GM23338 (cell line): ENCODE measurements around the gene GGT7. TPM values are rescaled to one million over a fixed set of nuclear protein-coding genes. Genes with fewer than 3 reads are reported as not detected.

Experiments used
- ATAC-seq: fragments of 200-7000 bp; cut with Tn5 transposase; 3 replicates; pipeline ENCODE4 v1.9.1; 2020
- DNase-seq: peaks from one replicate; pipeline ENCODE4 v3.0.0-alpha.2; 2015; ENCODE audit warnings: low spot score
- H2AFZ ChIP-seq: fragments of 200-600 bp; sonication (generic); 2 replicates; pipeline ENCODE4 v1.8.0; 2016; ENCODE audit warnings: antibody characterized with exemption, mild to moderate bottlenecking, moderate library complexity
- H3F3A ChIP-seq: fragments of 200-600 bp; sonication (generic); replicated peaks from 2 replicates; pipeline ENCODE4 v1.8.0; 2017; ENCODE audit warnings: antibody characterized with exemption, mixed run types, low read depth
- H3K27ac ChIP-seq: fragments of 200-600 bp; sonication (generic); 2 replicates; pipeline ENCODE4 v1.6.1; 2016; ENCODE audit warnings: low read depth
- H3K27me3 ChIP-seq: fragments of 200-600 bp; sonication (generic); 2 replicates; pipeline ENCODE4 v1.8.0; 2016; ENCODE audit warnings: mild to moderate bottlenecking, mixed run types, moderate library complexity; ENCODE audit not compliant: insufficient read depth
- H3K36me3 ChIP-seq: fragments of 200-600 bp; sonication (generic); 2 replicates; pipeline ENCODE4 v1.8.0; 2016; ENCODE audit warnings: mild to moderate bottlenecking; ENCODE audit not compliant: insufficient read depth
- H3K4me1 ChIP-seq: fragments of 200-600 bp; sonication (generic); 2 replicates; pipeline ENCODE4 v1.8.0; 2016; ENCODE audit warnings: mild to moderate bottlenecking, moderate library complexity; ENCODE audit not compliant: insufficient read depth
- H3K4me2 ChIP-seq: fragments of 200-600 bp; sonication (generic); 2 replicates; pipeline ENCODE4 v1.7.1; 2017; ENCODE audit warnings: mixed run types
- H3K4me3 ChIP-seq: fragments of 200-600 bp; sonication (generic); 2 replicates; pipeline ENCODE4 v1.6.1; 2016; ENCODE audit warnings: mixed run types
- H3K79me2 ChIP-seq: fragments of 200-600 bp; sonication (generic); replicated peaks from 2 replicates; pipeline ENCODE4 v1.8.0; 2017; ENCODE audit warnings: mild to moderate bottlenecking; ENCODE audit not compliant: insufficient read depth
- H3K9me2 ChIP-seq: fragments of 200-600 bp; sonication (generic); 2 replicates; pipeline ENCODE4 v1.8.0; 2017; ENCODE audit not compliant: insufficient read depth
- H4K20me1 ChIP-seq: fragments of 200-600 bp; sonication (generic); replicated peaks from 2 replicates; pipeline ENCODE4 v1.8.0; 2017; ENCODE audit warnings: mild to moderate bottlenecking; ENCODE audit not compliant: insufficient read depth
- H3K27ac Mint-ChIP-seq: 2 replicates; pipeline ENCODE4 v1.8.0; 2020; ENCODE audit warnings: inconsistent platforms, mild to moderate bottlenecking, moderate library complexity, mixed read lengths
- H3K27me3 Mint-ChIP-seq: 3 replicates; pipeline ENCODE4 v1.8.0; 2022; ENCODE audit warnings: low read depth, mild to moderate bottlenecking, moderate library complexity, mixed read lengths, inconsistent platforms; ENCODE audit not compliant: insufficient read depth, poor library complexity
- H3K36me3 Mint-ChIP-seq: 3 replicates; pipeline ENCODE4 v1.8.0; 2021; ENCODE audit warnings: low read depth, mild to moderate bottlenecking, inconsistent platforms, moderate library complexity, mixed read lengths
- H3K4me1 Mint-ChIP-seq: 3 replicates; pipeline ENCODE4 v1.8.0; 2020; ENCODE audit warnings: mild to moderate bottlenecking, inconsistent platforms, mixed read lengths
- H3K4me3 Mint-ChIP-seq: 3 replicates; pipeline ENCODE4 v1.8.0; 2021; ENCODE audit warnings: moderate library complexity, mild to moderate bottlenecking, inconsistent platforms, mixed read lengths
- H3K9me3 Mint-ChIP-seq: 3 replicates; pipeline ENCODE4 v1.8.0; 2020; ENCODE audit warnings: moderate library complexity, mild to moderate bottlenecking, inconsistent platforms, mixed read lengths
- CREB1 ChIP-seq: fragments of 250-450 bp; sonication (Bioruptor Pico); IDR thresholded peaks from 2 replicates; pipeline ENCODE4 v1.5.0; 2020; ENCODE audit warnings: low read depth, mild to moderate bottlenecking, moderate library complexity
- EZH2 ChIP-seq: fragments of 200-600 bp; sonication (generic); IDR thresholded peaks from one replicate; pipeline ENCODE4 v1.8.0; 2017; ENCODE audit warnings: antibody characterized with exemption, mild to moderate bottlenecking, low read depth; ENCODE audit not compliant: unreplicated experiment
- EZH2phosphoT487 ChIP-seq: fragments of 200-600 bp; sonication (generic); IDR thresholded peaks from one replicate; pipeline ENCODE4 v1.8.1; 2018; ENCODE audit warnings: antibody characterized with exemption; ENCODE audit not compliant: unreplicated experiment
- JUNB ChIP-seq: IDR thresholded peaks from one replicate; pipeline ENCODE4 v1.6.1; 2016; ENCODE audit warnings: antibody characterized with exemption; ENCODE audit not compliant: unreplicated experiment
- NANOG ChIP-seq: IDR thresholded peaks from 2 replicates; pipeline ENCODE4 v1.6.1; 2016; ENCODE audit warnings: antibody characterized with exemption, borderline replicate concordance
- POLR2AphosphoS5 ChIP-seq: IDR thresholded peaks from 2 replicates; pipeline ENCODE4 v1.6.1; 2016; ENCODE audit warnings: antibody characterized with exemption, low read depth
- STAT1 ChIP-seq: IDR thresholded peaks from one replicate; pipeline ENCODE4 v1.6.1; 2016; ENCODE audit warnings: antibody characterized with exemption; ENCODE audit not compliant: unreplicated experiment
- ZNF114 ChIP-seq: fragments of 250-450 bp; sonication (Bioruptor Pico); IDR thresholded peaks from 2 replicates; pipeline ENCODE4 v1.5.0; 2020; ENCODE audit warnings: mild to moderate bottlenecking, moderate library complexity
- ZNF331 ChIP-seq: fragments of 250-450 bp; sonication (Bioruptor Pico); IDR thresholded peaks from 2 replicates; pipeline ENCODE4 v1.5.0; 2020; ENCODE audit warnings: low read depth, mild to moderate bottlenecking, moderate library complexity
- polyA plus RNA-seq: library from polyadenylated mRNA; unstranded; fragments of >200 nt; fragmentation: Nextera tagmentation; extraction: Ambion mirVana; gene quantifications from 2 replicates; pipeline ENCODE4 v1.2.1, GENCODE V29; 2016
- total RNA-seq: library from RNA; depleted of rRNA; stranded (reverse); fragments of >200 nt; shearing (Covaris generic); gene quantifications from 2 replicates; pipeline ENCODE4 v1.2.3, GENCODE V29; 2014
- TF ChIP-seq, protein P1 (sequence below): fragments of 250-450 bp; sonication (Bioruptor Pico); IDR thresholded peaks from 2 replicates; pipeline ENCODE4 v1.5.0; 2020; ENCODE audit warnings: mild to moderate bottlenecking, moderate library complexity
- TF ChIP-seq, protein P2 (sequence below), 2 experiments: fragments of 200-600 bp in 1 of 2; sonication (generic) in 1 of 2; conservative IDR thresholded peaks; 2 replicates each; pipeline versions ENCODE4 v1.5.1 to v1.6.1; 2016 to 2017; ENCODE audit warnings: antibody characterized with exemption in 2 of 2, low read depth in 2 of 2, mild to moderate bottlenecking in 2 of 2, moderate library complexity in 1 of 2
- TF ChIP-seq, protein P3 (sequence below): IDR thresholded peaks from one replicate; pipeline ENCODE4 v1.6.1; 2018; ENCODE audit warnings: antibody characterized with exemption; ENCODE audit not compliant: unreplicated experiment
- TF ChIP-seq, protein P4 (sequence below): IDR thresholded peaks from 2 replicates; pipeline ENCODE4 v1.6.1; 2016; ENCODE audit warnings: antibody characterized with exemption

GGT7 gene
- total and polyA plus RNA-seq, 2 experiments from 2014 or later = 23.6 to 24.6 TPM

DNA sequence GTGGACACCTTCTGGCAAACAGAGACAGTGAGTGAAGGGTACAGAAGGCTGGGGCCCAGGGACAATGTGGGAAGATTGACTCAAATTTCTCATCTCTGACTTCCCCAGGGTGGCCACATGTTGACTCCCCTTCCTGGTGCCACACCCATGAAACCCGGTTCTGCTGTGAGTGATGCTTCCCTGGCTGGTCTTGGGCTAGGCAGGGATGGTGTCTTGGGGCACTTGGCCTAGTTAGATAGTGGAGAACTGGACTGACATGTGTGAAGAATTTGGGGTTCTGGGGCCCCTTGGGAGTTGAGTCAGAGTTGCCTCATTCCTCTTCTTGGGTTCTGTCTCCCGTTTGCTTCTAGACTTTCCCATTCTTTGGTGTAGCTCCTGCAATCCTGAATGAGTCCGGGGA, 48.8 kb upstream of the GGT7 start:
- no peak for ATAC-seq

More for the DNA sequence above, 48.8 kb upstream of the GGT7 start:
- DNase-seq = no peak
- no peak overlapping the region for H3K27ac Mint-ChIP-seq
- H2AFZ ChIP-seq = no peak overlapping the region
- H3K36me3 ChIP-seq = peaks cover 9% of the 10 kb centered on the region
- H3K4me2 ChIP-seq = no peak overlapping the region
- H3K27me3 Mint-ChIP-seq = peaks cover 3% of the 10 kb centered on the region
- H3K4me3 ChIP-seq = no peak overlapping the region
- no peaks in the 10 kb centered on the region for H3K9me3 Mint-ChIP-seq
- no peak overlapping the region for H3K4me3 Mint-ChIP-seq
- no peaks in the 10 kb centered on the region for H3K27me3 ChIP-seq
- no peak overlapping the region for H3K27ac ChIP-seq
- no peaks in the 10 kb centered on the region for H3K4me1 Mint-ChIP-seq
- peaks cover 8% of the 10 kb centered on the region; the same call in 1 of the 2 replicates for H3K9me2 ChIP-seq
- H3F3A ChIP-seq = no peaks in the 10 kb centered on the region
- no peaks in the 10 kb centered on the region for H3K79me2 ChIP-seq
- H3K36me3 Mint-ChIP-seq = peaks cover 24% of the 10 kb centered on the region
- TF ChIP-seq, protein P1, sequence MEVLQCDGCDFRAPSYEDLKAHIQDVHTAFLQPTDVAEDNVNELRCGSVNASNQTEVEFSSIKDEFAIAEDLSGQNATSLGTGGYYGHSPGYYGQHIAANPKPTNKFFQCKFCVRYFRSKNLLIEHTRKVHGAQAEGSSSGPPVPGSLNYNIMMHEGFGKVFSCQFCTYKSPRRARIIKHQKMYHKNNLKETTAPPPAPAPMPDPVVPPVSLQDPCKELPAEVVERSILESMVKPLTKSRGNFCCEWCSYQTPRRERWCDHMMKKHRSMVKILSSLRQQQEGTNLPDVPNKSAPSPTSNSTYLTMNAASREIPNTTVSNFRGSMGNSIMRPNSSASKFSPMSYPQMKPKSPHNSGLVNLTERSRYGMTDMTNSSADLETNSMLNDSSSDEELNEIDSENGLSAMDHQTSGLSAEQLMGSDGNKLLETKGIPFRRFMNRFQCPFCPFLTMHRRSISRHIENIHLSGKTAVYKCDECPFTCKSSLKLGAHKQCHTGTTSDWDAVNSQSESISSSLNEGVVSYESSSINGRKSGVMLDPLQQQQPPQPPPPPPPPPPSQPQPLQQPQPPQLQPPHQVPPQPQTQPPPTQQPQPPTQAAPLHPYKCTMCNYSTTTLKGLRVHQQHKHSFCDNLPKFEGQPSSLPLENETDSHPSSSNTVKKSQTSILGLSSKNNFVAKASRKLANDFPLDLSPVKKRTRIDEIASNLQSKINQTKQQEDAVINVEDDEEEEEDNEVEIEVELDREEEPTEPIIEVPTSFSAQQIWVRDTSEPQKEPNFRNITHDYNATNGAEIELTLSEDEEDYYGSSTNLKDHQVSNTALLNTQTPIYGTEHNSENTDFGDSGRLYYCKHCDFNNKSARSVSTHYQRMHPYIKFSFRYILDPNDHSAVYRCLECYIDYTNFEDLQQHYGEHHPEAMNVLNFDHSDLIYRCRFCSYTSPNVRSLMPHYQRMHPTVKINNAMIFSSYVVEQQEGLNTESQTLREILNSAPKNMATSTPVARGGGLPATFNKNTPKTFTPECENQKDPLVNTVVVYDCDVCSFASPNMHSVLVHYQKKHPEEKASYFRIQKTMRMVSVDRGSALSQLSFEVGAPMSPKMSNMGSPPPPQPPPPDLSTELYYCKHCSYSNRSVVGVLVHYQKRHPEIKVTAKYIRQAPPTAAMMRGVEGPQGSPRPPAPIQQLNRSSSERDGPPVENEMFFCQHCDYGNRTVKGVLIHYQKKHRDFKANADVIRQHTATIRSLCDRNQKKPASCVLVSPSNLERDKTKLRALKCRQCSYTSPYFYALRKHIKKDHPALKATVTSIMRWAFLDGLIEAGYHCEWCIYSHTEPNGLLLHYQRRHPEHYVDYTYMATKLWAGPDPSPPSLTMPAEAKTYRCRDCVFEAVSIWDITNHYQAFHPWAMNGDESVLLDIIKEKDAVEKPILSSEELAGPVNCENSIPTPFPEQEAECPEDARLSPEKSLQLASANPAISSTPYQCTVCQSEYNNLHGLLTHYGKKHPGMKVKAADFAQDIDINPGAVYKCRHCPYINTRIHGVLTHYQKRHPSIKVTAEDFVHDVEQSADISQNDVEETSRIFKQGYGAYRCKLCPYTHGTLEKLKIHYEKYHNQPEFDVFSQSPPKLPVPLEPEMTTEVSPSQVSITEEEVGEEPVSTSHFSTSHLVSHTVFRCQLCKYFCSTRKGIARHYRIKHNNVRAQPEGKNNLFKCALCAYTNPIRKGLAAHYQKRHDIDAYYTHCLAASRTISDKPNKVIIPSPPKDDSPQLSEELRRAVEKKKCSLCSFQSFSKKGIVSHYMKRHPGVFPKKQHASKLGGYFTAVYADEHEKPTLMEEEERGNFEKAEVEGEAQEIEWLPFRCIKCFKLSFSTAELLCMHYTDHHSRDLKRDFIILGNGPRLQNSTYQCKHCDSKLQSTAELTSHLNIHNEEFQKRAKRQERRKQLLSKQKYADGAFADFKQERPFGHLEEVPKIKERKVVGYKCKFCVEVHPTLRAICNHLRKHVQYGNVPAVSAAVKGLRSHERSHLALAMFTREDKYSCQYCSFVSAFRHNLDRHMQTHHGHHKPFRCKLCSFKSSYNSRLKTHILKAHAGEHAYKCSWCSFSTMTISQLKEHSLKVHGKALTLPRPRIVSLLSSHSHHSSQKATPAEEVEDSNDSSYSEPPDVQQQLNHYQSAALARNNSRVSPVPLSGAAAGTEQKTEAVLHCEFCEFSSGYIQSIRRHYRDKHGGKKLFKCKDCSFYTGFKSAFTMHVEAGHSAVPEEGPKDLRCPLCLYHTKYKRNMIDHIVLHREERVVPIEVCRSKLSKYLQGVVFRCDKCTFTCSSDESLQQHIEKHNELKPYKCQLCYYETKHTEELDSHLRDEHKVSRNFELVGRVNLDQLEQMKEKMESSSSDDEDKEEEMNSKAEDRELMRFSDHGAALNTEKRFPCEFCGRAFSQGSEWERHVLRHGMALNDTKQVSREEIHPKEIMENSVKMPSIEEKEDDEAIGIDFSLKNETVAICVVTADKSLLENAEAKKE (CRISPR knock-in tag) = no peak
- no peak for TF ChIP-seq ZNF331 (CRISPR knock-in tag)
- TF ChIP-seq, protein P2, sequence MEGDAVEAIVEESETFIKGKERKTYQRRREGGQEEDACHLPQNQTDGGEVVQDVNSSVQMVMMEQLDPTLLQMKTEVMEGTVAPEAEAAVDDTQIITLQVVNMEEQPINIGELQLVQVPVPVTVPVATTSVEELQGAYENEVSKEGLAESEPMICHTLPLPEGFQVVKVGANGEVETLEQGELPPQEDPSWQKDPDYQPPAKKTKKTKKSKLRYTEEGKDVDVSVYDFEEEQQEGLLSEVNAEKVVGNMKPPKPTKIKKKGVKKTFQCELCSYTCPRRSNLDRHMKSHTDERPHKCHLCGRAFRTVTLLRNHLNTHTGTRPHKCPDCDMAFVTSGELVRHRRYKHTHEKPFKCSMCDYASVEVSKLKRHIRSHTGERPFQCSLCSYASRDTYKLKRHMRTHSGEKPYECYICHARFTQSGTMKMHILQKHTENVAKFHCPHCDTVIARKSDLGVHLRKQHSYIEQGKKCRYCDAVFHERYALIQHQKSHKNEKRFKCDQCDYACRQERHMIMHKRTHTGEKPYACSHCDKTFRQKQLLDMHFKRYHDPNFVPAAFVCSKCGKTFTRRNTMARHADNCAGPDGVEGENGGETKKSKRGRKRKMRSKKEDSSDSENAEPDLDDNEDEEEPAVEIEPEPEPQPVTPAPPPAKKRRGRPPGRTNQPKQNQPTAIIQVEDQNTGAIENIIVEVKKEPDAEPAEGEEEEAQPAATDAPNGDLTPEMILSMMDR (conservative IDR thresholded peaks at IDR 0.05; ENCODE audit: low read depth in 2 of 2) = no peak
- TF ChIP-seq, protein P3, sequence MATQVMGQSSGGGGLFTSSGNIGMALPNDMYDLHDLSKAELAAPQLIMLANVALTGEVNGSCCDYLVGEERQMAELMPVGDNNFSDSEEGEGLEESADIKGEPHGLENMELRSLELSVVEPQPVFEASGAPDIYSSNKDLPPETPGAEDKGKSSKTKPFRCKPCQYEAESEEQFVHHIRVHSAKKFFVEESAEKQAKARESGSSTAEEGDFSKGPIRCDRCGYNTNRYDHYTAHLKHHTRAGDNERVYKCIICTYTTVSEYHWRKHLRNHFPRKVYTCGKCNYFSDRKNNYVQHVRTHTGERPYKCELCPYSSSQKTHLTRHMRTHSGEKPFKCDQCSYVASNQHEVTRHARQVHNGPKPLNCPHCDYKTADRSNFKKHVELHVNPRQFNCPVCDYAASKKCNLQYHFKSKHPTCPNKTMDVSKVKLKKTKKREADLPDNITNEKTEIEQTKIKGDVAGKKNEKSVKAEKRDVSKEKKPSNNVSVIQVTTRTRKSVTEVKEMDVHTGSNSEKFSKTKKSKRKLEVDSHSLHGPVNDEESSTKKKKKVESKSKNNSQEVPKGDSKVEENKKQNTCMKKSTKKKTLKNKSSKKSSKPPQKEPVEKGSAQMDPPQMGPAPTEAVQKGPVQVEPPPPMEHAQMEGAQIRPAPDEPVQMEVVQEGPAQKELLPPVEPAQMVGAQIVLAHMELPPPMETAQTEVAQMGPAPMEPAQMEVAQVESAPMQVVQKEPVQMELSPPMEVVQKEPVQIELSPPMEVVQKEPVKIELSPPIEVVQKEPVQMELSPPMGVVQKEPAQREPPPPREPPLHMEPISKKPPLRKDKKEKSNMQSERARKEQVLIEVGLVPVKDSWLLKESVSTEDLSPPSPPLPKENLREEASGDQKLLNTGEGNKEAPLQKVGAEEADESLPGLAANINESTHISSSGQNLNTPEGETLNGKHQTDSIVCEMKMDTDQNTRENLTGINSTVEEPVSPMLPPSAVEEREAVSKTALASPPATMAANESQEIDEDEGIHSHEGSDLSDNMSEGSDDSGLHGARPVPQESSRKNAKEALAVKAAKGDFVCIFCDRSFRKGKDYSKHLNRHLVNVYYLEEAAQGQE = no peak
- TF ChIP-seq JUNB = no peak
- TF ChIP-seq ZNF114 (CRISPR knock-in tag) = no peak
- TF ChIP-seq, protein P4, sequence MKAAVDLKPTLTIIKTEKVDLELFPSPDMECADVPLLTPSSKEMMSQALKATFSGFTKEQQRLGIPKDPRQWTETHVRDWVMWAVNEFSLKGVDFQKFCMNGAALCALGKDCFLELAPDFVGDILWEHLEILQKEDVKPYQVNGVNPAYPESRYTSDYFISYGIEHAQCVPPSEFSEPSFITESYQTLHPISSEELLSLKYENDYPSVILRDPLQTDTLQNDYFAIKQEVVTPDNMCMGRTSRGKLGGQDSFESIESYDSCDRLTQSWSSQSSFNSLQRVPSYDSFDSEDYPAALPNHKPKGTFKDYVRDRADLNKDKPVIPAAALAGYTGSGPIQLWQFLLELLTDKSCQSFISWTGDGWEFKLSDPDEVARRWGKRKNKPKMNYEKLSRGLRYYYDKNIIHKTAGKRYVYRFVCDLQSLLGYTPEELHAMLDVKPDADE = no peak
- no peak for TF ChIP-seq STAT1
- TF ChIP-seq CREB1 (CRISPR knock-in tag) = no peak
- TF ChIP-seq EZH2 = no peak
- TF ChIP-seq POLR2AphosphoS5 = no peak
- TF ChIP-seq NANOG = no peak
- TF ChIP-seq EZH2phosphoT487 = no peak
- no peaks in the 10 kb centered on the region for H4K20me1 ChIP-seq
- no peaks in the 10 kb centered on the region for H3K4me1 ChIP-seq
